HG02981 (cell line): Measurements from ENCODE around the gene SLC13A3.

Experiments
- ATAC-seq: cut with Tn5 transposase; IDR thresholded peaks from one replicate; pipeline ENCODE4 v1.9.1; 2021; ENCODE audit warnings: mild to moderate bottlenecking, moderate library complexity; ENCODE audit not compliant: unreplicated experiment

Gene SLC13A3

DNA sequence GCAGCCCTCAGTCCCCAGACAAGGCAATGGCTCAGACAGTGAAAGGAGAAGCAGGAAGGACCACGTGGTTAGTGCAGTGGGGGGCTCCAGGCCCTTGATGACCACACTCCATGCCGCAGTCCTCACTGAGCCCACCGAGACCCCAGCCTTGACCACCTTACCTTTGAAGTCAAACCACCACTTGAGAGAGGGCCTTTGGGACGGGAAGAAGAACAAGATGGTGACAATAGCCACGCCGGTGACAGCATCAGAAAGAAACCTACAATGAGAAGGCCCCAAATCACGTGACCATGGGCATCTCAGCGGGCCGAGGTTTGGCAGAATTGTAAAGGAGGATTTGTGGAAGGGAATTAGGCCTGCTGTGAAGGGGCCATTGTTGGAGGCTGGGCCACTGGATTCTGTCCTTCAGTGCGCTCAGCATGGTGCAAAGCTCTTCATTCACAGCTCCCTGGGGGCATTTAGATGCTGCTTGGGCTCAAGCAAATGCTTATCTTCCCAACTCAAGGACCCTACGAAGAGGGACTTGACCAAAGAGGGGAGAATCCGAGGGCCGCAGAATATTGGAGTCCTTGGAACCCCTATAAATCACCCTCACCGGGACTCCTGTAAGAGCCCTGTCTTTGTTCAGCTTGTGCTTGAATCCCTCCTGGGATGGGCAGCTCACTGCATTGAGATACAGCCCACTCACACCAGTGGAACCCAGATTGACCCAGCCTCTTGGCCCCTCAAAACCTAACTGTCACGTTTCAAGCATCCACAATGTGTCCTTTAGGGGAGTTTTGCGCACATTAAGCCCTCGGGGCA lies 67.6 kb downstream of the SLC13A3 start:
- no peak for ATAC-seq

DNA sequence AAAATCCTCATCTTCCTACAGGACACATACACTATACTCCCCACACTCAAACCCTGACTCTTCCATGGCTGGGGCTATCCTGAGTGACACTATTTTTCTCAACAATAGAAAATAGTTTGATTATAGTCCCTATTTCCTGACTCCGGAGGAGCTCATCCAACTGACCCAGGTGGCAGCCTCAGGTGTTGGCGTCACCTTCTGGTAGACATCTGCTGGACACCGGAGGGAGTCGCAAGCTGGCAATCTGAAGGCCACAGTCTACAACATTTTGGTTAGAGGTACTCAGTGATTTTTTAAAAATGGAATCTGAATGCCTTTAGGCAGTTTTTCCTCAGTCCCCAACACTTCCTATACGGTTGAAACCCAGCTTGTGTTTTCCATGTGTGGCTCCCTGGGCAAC lies 68.6 kb downstream of the SLC13A3 start:
- no peak for ATAC-seq

DNA sequence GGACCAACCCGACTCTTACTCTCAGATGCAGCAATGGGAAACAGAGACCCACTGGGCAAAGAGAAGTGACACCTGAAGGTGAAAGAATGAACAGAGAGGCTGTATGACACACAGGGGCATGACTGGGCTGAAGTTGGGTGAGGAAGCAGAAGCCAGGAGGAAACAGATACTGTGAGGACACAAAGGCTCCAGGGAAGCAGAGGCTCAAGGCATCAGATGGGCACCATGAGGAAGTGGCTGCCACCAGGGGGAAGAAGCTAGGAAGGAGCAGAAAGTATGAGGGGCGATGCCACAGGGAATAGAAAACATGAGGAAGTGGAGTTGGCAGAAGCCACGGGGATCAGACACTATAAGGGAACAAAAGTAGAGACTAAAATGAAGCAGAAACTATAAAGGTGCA lies 69.9 kb downstream of the SLC13A3 start:
- no peak for ATAC-seq

DNA sequence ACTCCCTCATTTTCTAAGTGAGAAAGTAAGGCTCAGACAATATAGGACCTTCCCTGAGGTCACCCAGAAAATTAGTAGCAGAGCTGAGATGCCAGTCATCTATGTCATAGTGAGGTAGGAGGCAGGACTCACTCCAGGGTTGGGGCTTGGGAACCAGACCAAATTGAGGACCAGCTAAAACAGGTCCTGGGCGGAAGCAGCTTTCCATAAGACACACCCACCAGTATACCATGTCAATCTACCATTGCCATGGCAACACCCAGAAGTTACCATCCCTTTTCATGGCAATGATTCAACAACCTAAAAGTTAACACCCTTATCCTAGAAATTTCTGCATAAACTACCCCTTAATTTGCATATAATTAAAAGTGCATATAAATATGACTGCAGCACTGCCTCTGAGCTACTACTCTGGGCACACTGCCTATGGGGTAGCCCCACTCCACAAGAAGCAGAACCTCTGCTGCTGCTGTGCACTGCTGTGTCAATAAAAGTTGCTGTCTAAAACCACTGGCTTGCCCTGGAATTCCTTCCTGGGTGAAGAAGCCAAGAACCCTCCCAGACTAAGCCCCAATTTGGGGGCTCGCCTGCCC lies 70.5 kb downstream of the SLC13A3 start:
- ATAC-seq: no peak

DNA sequence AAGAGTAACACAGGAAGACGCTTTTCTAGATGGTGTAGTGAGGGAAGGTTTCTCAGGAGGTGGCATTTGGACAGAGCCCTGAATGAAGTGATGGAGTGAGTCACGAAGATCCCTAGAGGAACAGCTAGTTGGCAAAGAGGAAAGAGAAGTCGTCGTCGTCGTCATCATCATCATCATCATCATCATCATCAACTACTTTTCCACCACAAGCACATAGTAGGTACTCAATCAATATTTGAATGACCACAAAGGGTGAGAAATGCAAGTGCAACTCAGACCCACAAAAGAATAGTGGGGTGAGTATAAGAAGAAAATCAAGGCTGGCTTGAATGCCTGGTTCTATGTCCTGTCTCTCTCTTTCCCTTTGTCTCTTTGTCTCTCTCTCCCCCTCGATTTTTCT lies 72.5 kb downstream of the SLC13A3 start:
- ATAC-seq: no peak

DNA sequence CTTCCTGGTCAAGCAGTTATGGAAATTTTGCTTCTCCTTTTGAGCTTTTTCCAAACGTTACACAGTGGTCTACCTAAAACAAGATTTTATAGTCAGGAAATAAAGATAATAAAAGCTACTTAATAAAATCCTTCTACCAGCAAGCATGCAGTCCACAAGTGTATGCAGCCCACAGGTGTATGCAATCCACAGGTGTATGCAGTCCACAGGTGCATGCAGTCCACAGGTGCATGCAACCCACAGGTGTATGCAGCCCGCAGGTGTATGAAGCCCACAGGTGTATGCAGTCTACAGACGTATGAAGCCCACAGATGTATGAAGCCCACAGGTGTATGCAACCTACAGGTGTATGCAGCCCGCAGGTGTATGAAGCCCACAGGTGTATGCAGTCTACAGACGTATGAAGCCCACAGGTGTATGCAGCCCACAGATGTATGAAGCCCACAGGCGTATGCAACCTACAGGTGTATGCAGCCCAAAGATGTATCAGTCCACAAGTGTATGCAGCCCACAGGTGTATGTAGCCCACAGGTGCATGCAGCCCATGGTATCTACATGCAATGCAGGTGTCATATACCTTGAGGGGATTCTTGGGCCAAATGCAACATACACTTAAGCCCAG lies 74.4 kb downstream of the SLC13A3 start:
- ATAC-seq: no peak

DNA sequence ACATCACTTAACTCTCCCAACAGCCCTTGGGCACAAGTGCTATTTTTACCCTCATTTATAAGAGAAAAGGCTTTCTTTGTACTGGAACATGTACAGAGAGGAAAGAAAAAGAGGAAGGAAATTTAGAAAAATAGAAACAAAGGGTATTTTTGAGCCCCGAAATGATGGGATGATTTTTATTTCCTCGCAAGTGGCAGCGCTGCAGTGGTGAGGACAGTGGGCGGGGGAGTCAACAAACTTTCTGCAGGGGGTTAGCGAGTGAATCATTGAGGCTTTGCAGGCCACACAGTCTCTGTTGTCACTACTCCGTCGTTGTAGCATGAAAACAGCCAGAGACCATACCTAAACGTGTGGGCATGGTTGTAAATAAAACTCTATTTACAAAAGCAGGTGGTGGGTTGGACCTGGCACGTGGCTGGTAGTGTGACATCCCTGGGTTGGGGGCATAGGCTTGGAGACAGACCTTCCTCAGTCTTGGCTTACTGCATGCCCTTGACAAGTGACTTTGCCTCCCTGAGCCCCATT lies 75.3 kb downstream of the SLC13A3 start:
- no peak for ATAC-seq

DNA sequence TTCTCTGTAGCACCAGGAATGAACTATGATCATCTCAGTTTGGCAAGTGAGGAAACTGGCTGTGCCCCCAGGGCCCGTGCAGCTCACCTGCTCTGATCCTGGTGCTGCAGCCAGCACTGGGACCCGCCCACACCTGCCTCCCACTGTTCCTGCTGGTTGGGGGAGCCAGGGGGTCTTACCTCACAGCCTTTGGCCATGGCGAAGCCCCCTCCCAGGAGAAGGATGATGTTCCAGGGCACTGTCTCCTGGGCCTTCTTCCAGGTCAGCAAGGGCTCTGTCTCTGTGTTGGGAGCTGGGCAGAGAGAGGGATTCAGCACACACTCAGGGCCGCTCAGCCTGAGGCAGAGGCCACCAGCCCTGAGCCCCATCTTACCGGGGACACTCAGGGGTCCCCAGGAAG lies 75.9 kb downstream of the SLC13A3 start:
- no peak for ATAC-seq

DNA sequence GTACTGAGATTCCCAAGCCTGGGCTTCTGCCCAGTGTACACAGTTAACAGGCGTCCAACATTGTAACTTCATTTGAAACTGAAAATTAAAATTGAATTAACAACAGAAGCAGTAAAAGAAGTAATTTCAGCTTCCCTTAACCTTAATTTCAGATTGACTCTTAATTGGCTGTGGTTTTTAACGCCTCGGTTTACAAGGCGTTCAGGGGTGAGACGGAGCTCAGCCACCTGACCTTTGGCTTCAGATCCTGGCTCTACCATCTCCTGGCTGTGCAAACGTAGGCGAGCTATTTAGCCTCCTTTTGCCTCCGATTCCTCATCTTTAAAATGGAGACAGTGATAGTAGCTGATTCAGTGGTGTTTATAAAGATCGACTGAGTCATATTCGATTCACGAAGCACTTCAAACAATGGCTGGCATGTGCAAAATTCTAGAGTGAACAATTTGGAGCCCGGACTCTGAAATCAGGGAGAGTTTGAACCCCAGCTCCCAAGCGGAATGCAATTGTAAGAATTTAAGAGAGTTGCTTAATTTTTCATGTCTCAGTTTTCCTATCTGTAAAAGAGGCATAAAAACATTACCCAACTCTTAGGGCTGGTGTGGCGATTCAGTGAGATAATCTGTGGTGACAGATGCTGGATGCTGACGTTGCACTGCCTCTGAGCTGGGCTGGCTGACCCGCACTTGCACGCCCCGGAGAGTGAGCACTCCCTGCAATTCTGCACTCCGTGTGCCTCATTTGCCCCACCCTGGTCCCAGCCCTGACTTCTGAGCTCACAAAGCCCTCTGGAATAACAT lies 77.3 kb downstream of the SLC13A3 start:
- no peak for ATAC-seq

DNA sequence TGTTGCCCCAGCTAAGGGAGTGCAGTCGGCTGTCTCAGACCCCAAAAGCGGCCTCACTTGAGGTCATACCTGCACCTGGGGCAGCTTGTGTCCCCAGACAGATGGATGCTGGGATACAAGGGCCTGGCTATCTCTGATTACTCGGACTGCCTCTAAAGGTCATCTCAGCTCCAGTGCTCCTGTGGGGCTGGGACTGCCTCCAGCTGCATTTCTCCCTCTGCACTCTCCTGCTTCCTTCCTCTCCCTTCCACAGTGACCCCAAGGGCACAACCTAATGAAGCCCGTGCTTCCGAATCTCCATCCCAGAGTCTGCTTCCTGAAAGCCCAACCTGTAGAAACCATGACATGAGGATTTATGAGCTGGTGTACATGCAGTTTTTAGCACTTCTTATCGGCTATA lies 78.0 kb downstream of the SLC13A3 start:
- no peak for ATAC-seq

DNA sequence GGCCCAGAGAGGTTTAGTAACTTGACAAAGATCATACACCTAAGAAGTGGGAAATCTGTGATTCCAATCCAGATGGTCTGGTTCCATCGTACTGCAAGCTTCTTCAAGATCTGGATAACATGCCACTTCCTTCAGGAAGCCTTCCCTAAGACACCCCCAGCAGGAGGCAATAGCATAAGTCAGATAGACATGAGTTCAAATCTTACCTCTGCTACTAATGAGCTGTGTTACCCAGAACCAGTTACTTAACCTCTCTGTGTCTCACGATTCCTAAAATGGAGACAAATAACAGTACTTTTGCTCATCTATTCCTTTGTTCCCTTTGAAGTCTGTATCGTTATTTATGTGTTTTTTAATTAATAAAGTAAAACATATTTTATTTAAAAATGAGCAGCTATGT lies 78.5 kb downstream of the SLC13A3 start:
- ATAC-seq: no peak

DNA sequence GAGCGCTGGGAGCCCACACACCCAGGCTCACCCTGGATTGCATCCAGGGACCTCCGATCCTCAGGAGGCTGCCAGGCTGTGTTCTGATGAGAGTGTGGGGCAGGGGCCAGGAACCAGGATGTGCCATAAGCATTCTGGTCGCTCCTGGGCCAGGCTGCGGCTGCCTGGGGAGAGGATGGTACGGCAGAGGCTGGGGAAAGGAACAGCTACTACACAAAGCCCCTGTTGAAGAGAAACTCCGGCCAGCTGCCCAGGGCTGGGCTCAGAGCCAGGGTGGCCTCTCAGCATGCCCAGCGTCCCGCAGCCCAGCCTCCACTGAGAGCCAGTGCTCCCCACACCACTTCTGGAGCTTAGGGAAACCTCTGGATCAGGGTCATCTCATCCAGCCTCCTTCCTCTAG lies 79.1 kb downstream of the SLC13A3 start:
- no peak for ATAC-seq

DNA sequence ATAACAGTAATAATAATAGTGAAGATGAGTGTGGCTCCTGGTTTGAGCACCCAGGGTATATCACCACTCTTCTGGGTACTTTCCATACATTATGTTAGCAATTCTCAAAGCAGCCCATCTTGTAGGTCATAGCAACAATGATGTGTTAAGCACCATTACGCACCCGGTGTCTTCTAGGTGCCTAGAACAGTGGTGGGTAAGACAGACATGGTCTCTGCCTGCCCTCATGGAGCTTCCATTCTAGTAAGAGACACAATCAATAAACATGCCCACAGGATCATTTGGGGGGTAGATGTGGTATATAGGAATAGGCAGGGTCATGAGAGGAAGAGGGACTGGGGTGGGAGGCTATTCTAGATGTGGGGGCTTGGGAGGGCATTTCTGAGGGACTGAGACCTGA lies 79.8 kb downstream of the SLC13A3 start:
- ATAC-seq: no peak

DNA sequence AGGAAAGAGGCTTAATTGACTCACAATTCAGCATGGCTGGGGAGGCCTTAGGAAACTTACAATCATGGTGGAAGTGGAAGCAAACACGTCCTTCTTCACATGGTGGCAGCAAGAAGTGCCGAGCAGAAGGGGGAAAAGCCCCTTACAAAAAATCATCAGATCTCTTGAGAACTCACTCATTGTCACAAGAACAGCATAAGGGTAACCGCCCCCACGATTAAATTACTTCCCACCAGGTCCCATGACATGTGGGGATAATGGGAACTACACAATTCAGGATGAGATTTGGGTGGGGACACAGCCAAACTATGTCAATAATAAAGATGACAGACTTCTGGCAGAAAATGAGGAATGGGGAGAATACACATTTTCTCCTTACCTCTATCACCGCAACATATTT lies 80.3 kb downstream of the SLC13A3 start:
- no peak for ATAC-seq

DNA sequence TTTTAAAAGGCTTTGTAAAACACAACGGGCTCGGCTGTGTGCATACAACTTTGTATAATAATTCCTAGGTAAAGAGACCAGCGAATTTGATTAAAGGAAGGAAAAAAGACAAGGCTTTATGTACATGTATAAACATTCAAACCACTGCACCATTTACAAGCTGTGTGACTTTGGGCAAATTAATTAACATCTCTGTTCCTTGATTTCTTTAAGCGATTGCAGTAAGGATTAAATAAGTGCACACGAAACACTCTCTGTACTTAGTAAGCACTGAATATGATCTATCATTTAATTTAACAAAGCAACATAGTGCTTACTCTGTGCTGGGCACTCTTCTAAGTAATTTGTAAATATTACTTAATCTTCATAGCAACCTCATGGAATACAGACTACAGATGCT lies 81.3 kb downstream of the SLC13A3 start:
- ATAC-seq: no peak

DNA sequence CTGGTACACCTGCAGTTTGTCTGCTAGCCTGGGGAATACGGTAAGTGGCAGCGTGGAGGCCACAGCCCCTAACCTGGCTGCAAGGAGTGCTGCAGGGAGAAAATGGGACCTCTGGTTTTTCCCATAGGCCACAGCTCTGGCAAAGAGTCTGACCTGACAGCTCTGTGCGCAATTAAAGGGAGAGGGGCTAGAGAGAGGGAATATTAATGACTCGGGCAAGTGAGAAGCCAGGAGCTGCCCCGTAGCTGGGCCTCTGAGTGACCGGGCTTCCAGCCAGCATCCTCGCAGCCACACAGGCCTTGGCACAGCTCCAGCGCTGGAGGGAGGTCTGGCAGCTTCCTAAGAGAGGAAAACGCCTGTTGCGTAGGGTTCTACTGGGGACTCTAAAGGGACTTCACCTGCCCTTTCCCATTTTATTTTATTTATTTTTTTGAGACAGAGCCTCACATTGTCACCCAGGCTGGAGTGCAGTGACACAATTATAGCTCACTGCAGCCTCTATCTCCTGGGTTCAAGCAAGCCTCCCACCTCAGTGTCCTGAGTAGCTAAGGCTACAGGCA lies 82.6 kb downstream of the SLC13A3 start:
- no peak for ATAC-seq

DNA sequence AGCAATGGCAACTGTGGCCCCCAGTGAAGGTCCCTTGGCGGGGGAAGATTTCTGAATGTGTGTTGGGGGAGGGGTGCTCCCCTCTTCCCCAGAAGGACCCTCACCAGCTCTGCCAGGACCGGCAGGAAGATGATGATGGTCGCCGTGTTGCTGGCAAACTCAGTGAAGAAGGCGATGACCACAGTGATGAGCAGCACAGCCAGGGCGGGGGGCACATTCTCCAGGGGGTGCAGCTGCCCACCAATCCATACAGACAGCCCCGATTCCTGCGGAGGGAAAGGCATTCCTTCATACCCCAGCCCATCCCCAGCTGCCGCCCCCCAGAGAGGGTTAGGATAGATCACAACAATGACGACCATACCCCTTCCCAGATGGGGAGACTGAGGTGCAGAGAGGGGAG lies 85.1 kb downstream of the SLC13A3 start:
- ATAC-seq: no peak

DNA sequence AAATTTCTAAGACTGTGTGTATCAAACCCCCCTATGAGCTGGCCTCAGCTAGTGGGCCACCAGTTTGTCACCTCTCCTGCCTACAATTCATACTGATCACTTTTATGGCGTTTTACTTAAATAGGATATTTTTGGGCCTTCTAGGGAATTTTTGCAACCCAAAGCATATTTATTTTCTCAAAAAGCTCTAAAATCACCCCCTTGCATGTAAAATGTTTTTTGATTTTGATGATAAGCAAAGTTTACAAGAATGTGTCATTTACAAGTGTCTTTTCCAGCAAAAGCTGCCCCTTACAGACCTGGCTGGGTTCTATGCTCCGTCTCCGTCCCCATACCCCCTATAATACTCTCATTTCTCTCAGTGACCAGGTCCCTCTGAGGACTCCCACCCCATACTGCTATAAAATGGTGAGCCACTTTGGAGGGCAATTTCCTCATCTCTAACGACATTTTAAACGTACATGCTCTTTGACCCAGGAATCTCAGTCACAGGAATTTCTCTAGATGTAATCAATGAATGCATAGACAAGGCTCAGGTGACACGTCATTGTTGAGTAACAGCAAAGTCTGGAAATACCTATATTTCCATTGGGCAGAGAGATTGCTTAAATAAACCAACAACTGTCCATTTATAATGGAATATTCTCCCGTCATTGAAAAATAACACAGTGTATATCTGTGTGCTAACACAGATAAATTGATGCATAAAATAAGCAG lies 86.9 kb downstream of the SLC13A3 start:
- no peak for ATAC-seq

DNA sequence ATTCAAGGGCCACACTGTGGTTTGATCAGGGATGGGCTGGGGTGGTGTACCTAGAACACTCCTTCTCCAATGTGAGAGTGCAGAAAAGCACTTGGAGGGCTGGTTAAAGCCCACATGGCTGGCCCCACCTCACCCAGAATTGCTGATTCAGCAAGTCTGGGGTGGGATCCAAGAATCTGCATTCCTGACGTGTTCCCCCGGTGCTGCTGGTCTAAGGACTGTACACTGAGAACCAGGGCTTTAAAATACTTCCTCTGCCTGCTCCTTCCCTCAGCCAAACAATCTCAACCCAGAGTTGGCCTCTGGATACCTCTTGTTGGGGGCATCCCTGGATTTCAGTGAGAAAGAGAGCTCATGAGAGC lies 87.4 kb downstream of the SLC13A3 start:
- ATAC-seq: no peak

DNA sequence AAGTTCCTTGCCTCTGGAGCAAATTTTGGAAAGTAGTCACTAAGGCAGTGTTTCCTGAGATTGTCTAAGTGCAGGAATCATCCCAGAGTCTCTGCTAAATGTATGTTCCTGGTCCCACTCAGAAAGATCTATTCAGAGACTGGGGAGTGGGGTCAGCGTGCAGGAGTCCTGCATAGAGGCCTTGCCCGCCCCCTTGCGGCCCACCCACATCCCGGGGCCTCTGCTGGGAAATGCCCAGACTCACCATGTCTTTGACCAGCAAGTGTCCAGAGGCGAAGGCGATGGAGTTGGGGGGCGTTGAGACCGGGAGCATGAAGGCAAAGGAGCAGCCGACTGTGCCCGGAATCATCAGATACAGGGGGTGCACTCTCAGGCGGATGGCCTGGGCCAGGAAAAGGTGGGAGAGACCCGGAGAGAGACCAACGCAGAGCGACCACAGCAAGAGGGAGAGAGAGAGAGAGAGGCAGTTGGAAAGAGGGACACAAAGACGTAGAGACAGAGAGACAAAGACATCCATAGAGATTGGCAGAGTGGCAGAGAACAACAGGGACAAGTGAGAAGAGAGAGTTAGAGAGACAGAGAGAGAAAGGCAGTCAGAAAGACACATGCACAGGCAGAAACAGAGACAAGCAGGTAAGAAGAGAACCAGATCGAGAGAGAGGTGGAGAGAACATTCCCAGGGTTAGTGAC lies 87.9 kb downstream of the SLC13A3 start:
- ATAC-seq: no peak
